Stimulated activated memory B cell treated with anti-CD40 and anti-IgM and Interleukin-4, amounts not matched to agents 10 μg/mL and 1 μg/mL and 100 μg/mL, for 72 hours (primary cell): Measurements from ENCODE around the gene JAKMIP1.
"Not testable (repeated sequence)": the region's sequence is repeated elsewhere in the genome, so short reads cannot be mapped to it uniquely, and the experiment has no call there.

ENCODE experiments used
- ATAC-seq: fragments of 150-1000 bp; cut with Tn5 transposase; 2 replicates; pipeline ENCODE4 v1.10.0; 2021
- H3K27ac Mint-ChIP-seq: one replicate; pipeline ENCODE4 v1.8.0; 2022; ENCODE audit warnings: mild to moderate bottlenecking, mixed read lengths
- H3K27me3 Mint-ChIP-seq: one replicate; pipeline ENCODE4 v1.8.0; 2022; ENCODE audit warnings: mixed read lengths
- H3K36me3 Mint-ChIP-seq: one replicate; pipeline ENCODE4 v1.8.0; 2022; ENCODE audit warnings: mixed read lengths
- H3K4me1 Mint-ChIP-seq: one replicate; pipeline ENCODE4 v1.8.0; 2022; ENCODE audit warnings: mixed read lengths
- H3K4me3 Mint-ChIP-seq: one replicate; pipeline ENCODE4 v1.8.0; 2022; ENCODE audit warnings: mild to moderate bottlenecking, moderate library complexity, mixed read lengths
- H3K9me3 Mint-ChIP-seq: one replicate; pipeline ENCODE4 v1.8.0; 2022; ENCODE audit warnings: mixed read lengths

Gene JAKMIP1

DNA sequence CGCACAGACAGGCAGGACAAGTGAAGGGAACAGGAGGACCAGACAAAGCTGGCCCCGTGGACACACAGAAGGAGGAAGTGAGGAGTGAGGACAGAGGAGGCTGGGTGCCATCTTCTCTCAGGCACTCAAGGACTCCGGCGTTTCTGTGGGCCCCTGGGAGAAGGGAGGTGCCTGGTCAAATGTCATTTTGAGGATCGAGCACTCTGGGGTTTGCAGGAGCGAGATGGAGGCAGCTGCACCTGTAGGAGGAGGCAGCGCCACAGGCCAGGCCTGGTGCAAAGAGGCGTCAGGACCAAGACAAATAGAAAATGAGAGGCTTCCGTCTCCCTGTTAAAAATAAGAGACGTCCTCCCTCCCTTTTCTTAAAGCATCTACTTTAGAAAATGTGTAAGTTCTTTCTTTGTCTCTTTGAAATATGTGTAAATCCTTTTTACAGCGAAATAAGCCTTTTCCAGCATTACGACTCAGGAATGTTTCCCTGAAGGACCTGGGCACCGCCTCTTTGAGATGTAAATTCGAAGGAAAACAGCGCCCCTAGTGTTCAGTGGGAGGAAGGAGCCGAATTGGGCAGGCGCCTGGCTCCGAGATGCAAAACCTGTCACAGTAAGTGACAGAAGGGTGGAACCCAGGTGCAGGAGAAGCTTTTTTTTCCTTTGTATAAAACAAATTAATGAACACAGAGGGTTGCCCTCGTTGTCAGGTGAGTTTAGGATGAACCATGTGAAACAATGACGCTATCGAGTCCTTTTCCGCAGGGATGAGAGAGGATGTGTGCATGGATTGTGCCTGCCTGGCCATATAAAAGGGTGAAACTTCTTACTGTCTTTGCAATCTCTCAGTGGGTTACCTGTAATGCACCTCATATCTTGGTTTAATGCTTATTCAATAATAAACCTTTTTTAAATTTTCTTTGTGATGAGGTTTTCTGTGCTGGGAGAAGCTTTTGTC, 180.8 kb downstream of the JAKMIP1 start:
- Mint-ChIP-seq H3K9me3 (peaks cover 4% of the 10 kb centered on the region), H3K27ac (no peak overlapping the region), H3K27me3 (peaks cover 33% of the 10 kb centered on the region), H3K4me1 (peaks cover 6% of the 10 kb centered on the region), H3K36me3 (no peaks in the 10 kb centered on the region), H3K4me3 (no peak overlapping the region)
- ATAC-seq = no peak

DNA sequence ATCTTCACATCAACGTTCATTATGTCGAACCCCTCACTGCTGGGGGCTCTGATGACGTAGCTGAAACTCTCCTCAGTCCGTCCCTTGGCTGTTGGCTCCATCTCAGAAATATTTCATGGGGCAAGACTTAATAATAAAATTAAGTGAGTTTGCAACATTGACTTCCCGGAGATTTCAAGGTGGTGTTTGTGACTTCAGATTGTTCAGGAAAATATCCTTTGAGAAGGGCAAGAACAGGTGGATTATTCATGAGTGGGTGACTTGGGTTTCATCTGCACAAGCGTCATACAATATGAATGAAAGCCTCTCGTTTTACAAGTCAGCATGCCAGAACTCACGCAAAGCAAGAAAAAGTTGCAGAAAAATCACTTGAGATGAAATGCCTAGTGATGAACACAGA, 182.0 kb downstream of the JAKMIP1 start, which contains the start of gene C4orf50:
C4orf50 (minus strand) TSS at position 101 of the 400 bp plus-strand sequence.
- Mint-ChIP-seq H3K27me3 (peaks cover 24% of the 10 kb centered on the region), H3K4me1 (peaks cover 6% of the 10 kb centered on the region), H3K4me3 (no peak within 1 kb of the TSS), H3K36me3 (no peaks in the 10 kb centered on the region), H3K9me3 (peaks cover 4% of the 10 kb centered on the region), H3K27ac (no peak within 1 kb of the TSS)
- ATAC-seq = no peak

DNA sequence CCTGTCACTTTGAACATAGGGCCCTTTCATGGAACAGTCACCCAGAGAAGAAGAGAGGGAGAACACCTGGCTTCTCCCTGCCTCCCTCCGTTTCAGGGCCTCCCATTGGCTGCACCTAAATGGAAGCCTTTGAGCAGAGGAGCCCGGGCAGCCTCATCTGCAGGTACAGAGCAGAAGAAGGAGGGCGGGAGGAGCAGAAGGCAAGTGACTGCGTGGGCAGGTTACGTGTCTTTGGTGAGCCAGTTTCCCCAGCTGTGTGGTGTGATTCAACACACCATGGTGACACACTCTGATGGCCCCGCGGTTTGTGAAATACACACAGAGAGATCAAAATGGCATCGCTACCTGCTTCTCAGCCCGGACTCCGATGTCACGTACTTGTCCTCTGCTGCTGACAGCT, 182.5 kb downstream of the JAKMIP1 start:
- peaks cover 6% of the 10 kb centered on the region for H3K4me1 Mint-ChIP-seq
- peaks cover 4% of the 10 kb centered on the region for H3K9me3 Mint-ChIP-seq
- H3K4me3 Mint-ChIP-seq = no peak overlapping the region
- no peak overlapping the region for H3K27ac Mint-ChIP-seq
- H3K36me3 Mint-ChIP-seq = no peaks in the 10 kb centered on the region
- peaks cover 24% of the 10 kb centered on the region for H3K27me3 Mint-ChIP-seq
- ATAC-seq = no peak

- Mint-ChIP-seq H3K27ac (no peak overlapping the region), H3K4me3 (no peak overlapping the region), H3K4me1 (peaks cover 6% of the 10 kb centered on the region), H3K9me3 (peaks cover 4% of the 10 kb centered on the region), H3K27me3 (peaks cover 24% of the 10 kb centered on the region), H3K36me3 (no peaks in the 10 kb centered on the region)
- ATAC-seq = no peak
These were observed 183.3 kb downstream of the JAKMIP1 start for GRCh38 chr4:6017030-6017429.

DNA sequence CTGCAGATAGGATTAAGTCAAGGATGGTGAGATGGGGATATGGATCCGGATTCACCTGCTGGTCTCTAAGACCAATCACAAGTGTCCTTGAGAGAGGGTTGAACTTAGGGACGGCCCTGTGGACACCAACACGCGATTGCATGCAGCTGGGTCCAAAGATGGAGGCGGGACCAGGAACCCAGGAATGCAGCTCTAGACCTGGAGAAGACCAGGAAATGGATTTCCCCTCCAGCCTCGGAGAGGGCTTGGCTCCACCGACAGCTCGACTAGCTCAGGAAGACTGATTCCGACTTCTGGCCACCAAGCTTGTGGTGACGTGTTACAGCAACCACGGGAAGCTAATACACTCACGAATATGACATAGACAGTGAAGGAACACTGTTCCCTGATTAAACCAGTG, 186.8 kb downstream of the JAKMIP1 start:
- no peaks in the 10 kb centered on the region for H3K36me3 Mint-ChIP-seq
- no peak overlapping the region for H3K27ac Mint-ChIP-seq
- peaks cover 28% of the 10 kb centered on the region for H3K27me3 Mint-ChIP-seq
- peaks cover 6% of the 10 kb centered on the region for H3K4me1 Mint-ChIP-seq
- H3K4me3 Mint-ChIP-seq = no peak overlapping the region
- ATAC-seq = no peak
- H3K9me3 Mint-ChIP-seq = no peaks in the 10 kb centered on the region

GRCh38 chr4:6012200-6012599, 188.1 kb downstream of the JAKMIP1 start:
- ATAC-seq = no peak
- peaks cover 34% of the 10 kb centered on the region for H3K27me3 Mint-ChIP-seq
- no peaks in the 10 kb centered on the region for H3K36me3 Mint-ChIP-seq
- no peak overlapping the region for H3K27ac Mint-ChIP-seq
- peaks cover 6% of the 10 kb centered on the region for H3K4me1 Mint-ChIP-seq
- no peak overlapping the region for H3K4me3 Mint-ChIP-seq
- peaks cover 2% of the 10 kb centered on the region for H3K9me3 Mint-ChIP-seq

DNA sequence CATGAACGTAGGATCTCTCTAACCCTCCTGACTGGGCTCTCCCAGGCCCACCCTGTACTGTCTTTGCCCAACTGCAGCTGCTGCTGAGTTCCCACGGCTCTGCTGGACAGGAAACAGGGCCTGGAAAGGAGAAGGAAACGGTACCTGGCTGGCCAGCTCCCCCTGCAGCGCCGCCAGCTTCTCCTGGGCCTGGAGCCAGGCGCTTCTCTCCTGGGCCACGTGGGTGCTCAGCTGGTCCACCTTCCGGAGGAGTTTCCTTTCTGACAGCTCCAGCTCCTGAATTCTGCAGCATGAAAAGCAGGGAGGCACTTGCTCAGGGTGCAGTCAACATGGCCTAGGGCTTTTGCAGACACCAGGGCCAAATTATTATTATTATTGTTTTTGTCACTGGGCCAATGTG, 188.7 kb downstream of the JAKMIP1 start:
- Mint-ChIP-seq H3K4me1 (peaks cover 6% of the 10 kb centered on the region), H3K4me3 (no peak overlapping the region), H3K36me3 (no peaks in the 10 kb centered on the region), H3K27ac (no peak overlapping the region), H3K9me3 (peaks cover 2% of the 10 kb centered on the region), H3K27me3 (peaks cover 39% of the 10 kb centered on the region)
- ATAC-seq = no peak

- ATAC-seq = no peak
- H3K4me3 Mint-ChIP-seq = no peak overlapping the region
- no peak overlapping the region for H3K27ac Mint-ChIP-seq
- H3K36me3 Mint-ChIP-seq = no peaks in the 10 kb centered on the region
- H3K4me1 Mint-ChIP-seq = peaks cover 6% of the 10 kb centered on the region
- peaks cover 2% of the 10 kb centered on the region for H3K9me3 Mint-ChIP-seq
- peaks cover 41% of the 10 kb centered on the region for H3K27me3 Mint-ChIP-seq
These were observed 189.1 kb downstream of the JAKMIP1 start for GRCh38 chr4:6011271-6011671.

GRCh38 chr4:6010789-6011188, 189.6 kb downstream of the JAKMIP1 start:
- H3K4me1 Mint-ChIP-seq = peaks cover 6% of the 10 kb centered on the region
- H3K36me3 Mint-ChIP-seq = no peaks in the 10 kb centered on the region
- H3K27me3 Mint-ChIP-seq = peaks cover 41% of the 10 kb centered on the region
- ATAC-seq = no peak
- H3K9me3 Mint-ChIP-seq = peaks cover 2% of the 10 kb centered on the region
- no peak overlapping the region for H3K27ac Mint-ChIP-seq
- no peak overlapping the region for H3K4me3 Mint-ChIP-seq

DNA sequence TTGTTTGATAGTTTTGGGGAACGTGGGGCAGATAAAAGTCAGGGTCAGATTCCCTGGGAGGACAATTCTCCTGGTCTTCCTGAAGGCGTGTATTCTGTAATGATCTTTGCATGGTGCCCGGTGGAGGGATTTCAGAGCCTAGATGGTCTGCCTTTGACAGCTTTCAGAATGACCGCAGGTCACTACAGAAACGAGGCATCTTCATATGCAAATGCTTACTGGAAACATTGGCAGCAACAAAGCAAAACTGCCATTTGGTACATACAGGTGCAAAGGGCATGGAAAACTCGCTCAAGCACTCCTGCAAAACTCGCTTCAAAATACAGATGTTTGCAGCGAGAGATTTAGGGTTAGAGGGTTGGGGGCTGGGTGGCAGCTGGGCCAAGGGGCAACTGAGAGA, 190.9 kb downstream of the JAKMIP1 start:
- H3K27ac Mint-ChIP-seq = no peak overlapping the region
- H3K4me3 Mint-ChIP-seq = no peak overlapping the region
- peaks cover 6% of the 10 kb centered on the region for H3K4me1 Mint-ChIP-seq
- no peak for ATAC-seq
- H3K36me3 Mint-ChIP-seq = no peaks in the 10 kb centered on the region
- peaks cover 2% of the 10 kb centered on the region for H3K9me3 Mint-ChIP-seq
- H3K27me3 Mint-ChIP-seq = peaks cover 41% of the 10 kb centered on the region

DNA sequence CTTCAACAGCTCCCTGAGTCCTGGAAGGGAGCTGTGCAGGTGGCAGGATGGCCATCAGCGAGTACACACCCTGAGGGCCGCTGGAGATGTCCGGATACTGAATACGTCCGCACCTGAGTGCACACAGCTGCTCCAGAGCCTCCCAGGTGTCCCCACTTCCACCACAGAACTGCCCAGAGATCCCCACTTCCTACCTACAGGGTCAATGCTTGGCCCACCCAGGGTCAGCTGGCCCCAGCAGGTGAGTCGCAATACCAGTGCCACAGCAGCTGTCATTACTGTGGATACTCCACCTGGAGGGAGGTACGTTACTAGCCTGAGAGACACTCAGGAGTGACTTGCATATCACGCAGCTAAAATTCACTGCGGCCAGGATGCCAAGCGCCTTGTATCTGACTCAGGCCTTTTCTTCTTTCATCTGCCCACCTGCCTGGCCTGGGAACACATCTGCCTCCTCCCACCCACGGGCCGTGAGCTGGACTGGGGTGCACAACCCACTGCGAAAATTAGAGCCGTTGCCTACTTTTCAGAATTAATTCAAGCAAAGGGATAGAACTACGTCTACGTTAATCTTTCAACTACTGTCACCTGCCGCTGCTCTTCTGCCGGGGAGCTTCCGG, 191.5 kb downstream of the JAKMIP1 start:
- H3K9me3 Mint-ChIP-seq = peaks cover 2% of the 10 kb centered on the region
- no peaks in the 10 kb centered on the region for H3K36me3 Mint-ChIP-seq
- H3K4me1 Mint-ChIP-seq = peaks cover 6% of the 10 kb centered on the region
- ATAC-seq = no peak
- no peak overlapping the region for H3K4me3 Mint-ChIP-seq
- no peak overlapping the region for H3K27ac Mint-ChIP-seq
- H3K27me3 Mint-ChIP-seq = peaks cover 41% of the 10 kb centered on the region

DNA sequence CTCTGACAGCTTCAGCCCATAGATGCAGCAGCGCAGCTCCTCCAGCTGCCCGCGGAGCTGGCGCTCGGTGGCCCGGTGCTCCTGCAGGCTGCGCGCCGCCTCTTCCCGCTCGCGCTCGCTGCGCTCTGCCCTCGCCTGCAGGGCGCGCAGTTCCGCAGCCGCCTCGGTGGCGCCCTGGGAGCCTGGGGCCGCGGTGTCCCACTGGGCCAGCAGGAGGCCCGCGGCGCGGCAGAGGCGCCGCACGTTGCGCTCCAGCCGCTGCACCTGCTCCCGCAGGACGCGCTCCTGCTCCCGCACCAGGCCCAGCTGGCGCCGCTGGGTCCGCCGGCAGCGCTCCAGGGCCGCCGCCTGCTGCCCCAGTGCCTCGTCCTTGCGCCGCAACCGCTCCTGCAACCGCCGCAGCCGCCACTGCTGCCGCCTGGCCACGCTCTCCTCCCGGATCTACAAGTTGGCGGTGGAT, 192.2 kb downstream of the JAKMIP1 start:
- Mint-ChIP-seq H3K27me3 (peaks cover 41% of the 10 kb centered on the region), H3K36me3 (no peaks in the 10 kb centered on the region), H3K9me3 (peaks cover 2% of the 10 kb centered on the region), H3K4me3 (no peak overlapping the region), H3K4me1 (peaks cover 6% of the 10 kb centered on the region), H3K27ac (no peak overlapping the region)
- no peak for ATAC-seq

DNA sequence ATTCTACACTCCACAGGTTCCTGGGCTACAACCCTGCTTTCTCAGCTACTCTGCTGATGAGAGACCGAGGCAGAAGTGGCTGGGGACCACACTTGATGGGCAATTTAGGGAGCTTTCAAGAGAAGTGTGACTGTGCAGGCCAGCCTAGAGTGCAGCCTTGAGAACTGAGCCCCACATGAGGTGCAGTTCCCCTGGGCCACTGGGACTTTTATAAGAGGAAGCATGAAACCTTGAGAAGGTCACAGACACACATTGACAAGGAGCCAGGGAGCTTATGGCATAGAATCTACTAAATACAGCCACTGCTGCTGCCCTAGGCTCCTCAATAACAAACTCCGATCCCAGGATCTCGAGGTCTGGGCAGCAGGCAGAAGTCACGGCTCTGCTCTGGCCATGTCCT, 195.2 kb downstream of the JAKMIP1 start:
- Mint-ChIP-seq H3K36me3 (no peaks in the 10 kb centered on the region), H3K4me1 (no peaks in the 10 kb centered on the region), H3K9me3 (peaks cover 2% of the 10 kb centered on the region), H3K27ac (no peak overlapping the region), H3K4me3 (no peak overlapping the region), H3K27me3 (peaks cover 25% of the 10 kb centered on the region)
- ATAC-seq = no peak

GRCh38 chr4:6003485-6003884, 196.9 kb downstream of the JAKMIP1 start:
- H3K27ac Mint-ChIP-seq, H3K9me3 Mint-ChIP-seq, H3K4me3 Mint-ChIP-seq, H3K36me3 Mint-ChIP-seq, ATAC-seq, H3K4me1 Mint-ChIP-seq: not testable (repeated sequence)
- H3K27me3 Mint-ChIP-seq = peaks cover 16% of the 10 kb centered on the region

- ATAC-seq = no peak
- Mint-ChIP-seq H3K4me3 (no peak overlapping the region), H3K27me3 (peaks cover 20% of the 10 kb centered on the region), H3K4me1 (no peaks in the 10 kb centered on the region), H3K9me3 (peaks cover 2% of the 10 kb centered on the region), H3K27ac (no peak overlapping the region), H3K36me3 (no peaks in the 10 kb centered on the region)
These were observed 197.4 kb downstream of the JAKMIP1 start for GRCh38 chr4:6002926-6003325.

GRCh38 chr4:6002492-6002833, 197.9 kb downstream of the JAKMIP1 start:
- no peak overlapping the region for H3K4me3 Mint-ChIP-seq
- H3K9me3 Mint-ChIP-seq = peaks cover under 1% of the 10 kb centered on the region
- ATAC-seq = no peak
- H3K36me3 Mint-ChIP-seq = no peaks in the 10 kb centered on the region
- no peak overlapping the region for H3K27ac Mint-ChIP-seq
- no peaks in the 10 kb centered on the region for H3K4me1 Mint-ChIP-seq
- H3K27me3 Mint-ChIP-seq = peaks cover 16% of the 10 kb centered on the region
